ENCODE measurements around the gene EPHB4. TPM values are rescaled to one million over a fixed set of nuclear protein-coding genes. Genes with fewer than 3 reads are reported as not detected.

The EPHB4 gene
- total RNA-seq, 1 donor from 2014 or later = 49.1 TPM

DNA sequence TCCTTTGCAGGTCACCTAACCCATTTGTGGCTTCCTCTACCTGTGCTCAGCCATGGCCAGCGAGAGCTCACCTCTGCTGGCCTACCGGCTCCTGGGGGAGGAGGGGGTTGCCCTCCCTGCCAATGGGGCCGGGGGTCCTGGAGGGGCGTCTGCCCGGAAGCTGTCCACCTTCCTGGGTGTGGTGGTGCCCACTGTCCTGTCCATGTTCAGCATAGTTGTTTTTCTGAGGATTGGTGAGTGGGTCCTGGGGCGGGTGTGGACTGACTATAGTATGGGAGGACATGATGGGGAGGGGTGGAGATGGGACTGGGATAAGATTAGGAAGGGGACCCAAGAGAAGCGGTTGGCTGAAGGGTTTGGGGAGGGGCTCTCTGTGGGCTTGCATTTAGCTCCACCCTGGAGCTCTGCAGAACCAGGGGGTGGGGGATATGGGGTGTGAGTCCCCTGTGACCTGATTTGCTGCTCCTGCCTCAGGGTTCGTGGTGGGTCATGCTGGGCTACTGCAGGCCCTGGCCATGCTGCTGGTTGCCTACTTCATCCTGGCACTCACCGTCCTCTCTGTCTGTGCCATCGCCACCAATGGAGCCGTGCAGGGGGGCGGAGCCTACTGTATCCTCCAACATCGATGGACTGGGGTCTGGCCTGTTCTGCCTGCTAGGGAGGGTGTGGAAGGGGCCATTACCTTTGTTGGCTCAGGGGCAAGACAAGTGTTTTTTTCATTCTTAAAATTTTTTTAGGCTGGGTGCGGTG, 27.0 kb upstream of the EPHB4 start:
- DNase-seq = no peak

DNA sequence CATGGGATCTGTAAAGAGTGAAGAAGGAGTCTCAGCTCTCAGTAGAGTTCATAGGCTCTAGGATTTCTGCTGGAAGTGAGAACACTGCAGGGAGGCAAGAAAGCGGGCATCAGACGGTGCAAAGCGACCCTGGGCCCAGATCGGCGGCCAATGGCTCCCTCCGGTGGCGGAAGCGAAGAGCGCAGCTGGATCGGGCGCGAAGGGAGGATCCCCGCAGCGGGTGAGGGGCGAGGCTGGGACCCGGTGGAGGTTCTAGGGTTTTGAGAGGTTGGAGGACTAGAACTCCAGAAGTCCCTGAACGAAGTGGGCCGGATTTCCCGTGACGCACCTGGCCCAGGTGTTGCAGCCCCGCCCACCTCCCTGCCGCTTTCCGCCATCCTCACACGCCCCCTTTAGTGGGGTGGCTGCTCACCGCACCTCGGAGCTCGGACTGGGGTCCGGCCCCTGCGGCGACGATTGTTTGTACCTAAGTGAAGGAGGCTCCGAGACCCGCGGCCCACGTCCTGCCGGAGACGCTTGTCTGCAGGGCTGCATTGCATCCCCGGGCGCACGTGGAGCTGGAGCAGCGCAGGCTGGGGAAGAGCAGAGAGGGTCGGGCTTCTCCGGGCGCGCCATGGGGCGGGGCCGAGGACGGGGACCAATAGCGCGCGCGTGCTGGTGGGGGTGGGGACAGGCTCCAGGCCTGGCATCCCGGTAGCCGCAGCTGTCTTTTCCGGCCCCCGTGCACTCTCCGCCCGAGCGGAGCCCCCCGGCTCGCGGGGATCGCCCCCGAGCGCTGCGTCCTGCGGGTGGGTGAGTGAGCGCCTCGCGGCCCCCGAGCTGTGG, 24.9 kb upstream of the EPHB4 start, which contains the start of gene SLC12A9:
SLC12A9 (plus strand) TSS at position 666 of the 825 bp plus-strand sequence. CDS start 1,485 bp downstream, outside the sequence.
- DNase-seq = peak; percentile 97

DNA sequence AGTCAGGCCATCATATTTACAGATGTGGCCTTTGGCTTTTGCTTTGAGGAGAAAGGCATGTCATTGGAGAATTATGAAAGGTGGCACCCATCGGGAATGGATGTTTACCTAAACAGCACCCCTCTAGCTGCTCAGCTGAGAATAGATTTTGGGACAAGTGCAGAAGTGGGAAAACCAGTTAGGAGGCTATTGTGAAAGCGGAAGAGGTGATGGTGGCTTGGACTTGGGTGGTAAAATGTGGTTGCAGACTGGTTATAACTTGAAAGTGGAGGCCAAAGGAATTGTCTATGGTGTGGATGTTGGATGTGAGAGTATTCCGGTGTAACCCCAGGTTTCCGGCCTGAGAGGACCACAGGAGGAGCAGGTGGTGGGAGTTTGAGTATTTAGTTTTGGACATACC, 20.0 kb upstream of the EPHB4 start:
- DNase-seq = no peak

DNA sequence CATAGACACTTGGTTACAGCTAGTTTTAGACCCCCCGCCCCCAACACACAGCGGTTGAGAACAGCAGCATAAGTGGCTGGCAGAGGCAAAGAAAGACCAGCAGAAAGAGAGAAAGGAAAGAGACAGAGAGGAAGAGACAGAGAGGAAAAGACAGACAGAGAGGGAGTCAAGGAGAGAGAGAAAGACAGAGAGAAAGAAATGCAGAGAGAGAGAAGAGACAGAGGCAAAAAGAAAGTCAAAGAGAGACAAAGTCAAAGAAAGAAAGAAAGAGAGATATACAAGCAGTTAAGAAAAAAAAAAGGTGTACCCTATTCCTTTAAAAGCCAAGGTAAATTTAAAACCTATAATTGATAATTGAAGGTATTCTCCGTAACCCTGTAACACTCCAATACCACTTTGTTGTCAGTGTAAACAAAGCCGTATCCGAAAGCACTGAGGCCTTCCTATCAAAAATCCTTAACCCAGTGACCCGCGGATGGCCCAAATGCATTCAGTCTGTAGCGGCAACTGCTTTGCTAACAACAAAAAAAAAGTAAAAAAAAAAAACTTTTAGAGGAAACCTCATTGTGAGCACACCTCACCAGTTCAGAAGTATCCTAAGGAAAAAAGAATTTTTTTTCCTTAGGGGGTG, 13.3 kb upstream of the EPHB4 start:
- no peak for DNase-seq

DNA sequence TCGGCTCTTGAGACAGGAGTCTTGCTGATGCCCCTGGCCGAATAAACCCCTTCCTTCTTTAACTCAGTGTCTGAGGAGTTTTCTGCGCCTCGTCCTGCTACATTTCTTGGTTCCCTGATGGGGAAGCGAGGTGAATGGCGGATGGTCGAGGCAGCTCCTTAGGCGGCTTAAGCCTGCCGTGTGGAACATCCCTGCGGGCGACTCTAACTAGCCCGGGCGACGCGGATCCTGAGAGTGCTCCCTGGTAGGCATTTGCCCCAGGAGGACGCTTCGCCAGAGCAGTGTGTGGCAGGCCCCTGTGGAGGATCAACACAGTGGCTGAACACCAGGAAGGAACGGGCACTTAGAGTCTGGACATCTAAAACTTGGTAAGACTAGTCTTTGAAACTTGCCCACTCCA, 12.0 kb upstream of the EPHB4 start:
- no peak for DNase-seq

DNA sequence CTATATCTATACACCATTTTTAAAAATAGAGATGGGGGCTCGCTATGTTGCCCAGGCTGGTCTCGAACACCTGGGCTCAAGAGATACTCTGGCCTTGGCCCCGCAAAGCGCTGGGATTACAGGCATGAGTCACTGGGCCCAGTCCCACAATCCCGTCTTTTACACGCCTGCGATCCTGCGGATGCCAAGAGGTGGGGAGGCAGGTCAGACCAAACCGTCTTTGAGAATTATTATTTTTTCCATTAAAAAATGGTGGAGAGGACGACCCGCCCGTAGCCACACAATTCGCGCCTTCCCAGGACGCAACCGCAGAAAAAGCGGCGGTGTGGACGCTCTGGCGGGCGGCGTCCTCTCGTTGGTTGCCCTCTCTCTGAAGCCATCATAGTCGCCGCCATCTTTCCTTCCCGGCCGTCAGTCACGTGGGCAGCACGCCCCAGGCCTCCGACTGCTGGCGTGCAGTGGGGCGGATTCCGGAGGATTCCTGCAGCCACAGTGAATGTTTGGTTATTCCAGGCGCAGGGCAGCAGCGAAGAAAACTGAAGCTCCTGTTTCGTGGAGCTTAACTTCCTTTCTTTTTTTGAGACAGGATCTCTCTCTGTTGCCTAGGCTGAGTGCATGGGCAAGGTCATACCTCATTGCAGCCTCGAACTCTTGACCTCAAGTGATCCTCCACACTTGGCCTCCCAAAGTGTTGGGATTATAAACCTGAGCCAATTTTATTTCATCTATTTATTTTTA, 9.9 kb upstream of the EPHB4 start:
- DNase-seq = peak; percentile 97

DNA sequence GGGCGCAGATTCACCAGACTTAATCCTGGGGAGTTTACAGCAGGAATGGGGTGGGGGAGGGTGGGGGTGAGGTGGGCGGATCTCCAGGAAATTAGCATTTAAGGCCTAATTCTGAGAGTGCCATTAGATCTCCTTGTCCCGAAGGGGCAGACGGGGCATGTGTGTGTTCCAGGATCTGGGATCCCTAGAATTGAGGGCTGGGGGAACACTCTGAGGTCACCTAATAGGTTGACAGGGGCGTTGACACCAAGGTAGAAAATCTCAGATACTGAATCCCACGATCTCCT, 9.4 kb upstream of the EPHB4 start:
- no peak for DNase-seq

DNA sequence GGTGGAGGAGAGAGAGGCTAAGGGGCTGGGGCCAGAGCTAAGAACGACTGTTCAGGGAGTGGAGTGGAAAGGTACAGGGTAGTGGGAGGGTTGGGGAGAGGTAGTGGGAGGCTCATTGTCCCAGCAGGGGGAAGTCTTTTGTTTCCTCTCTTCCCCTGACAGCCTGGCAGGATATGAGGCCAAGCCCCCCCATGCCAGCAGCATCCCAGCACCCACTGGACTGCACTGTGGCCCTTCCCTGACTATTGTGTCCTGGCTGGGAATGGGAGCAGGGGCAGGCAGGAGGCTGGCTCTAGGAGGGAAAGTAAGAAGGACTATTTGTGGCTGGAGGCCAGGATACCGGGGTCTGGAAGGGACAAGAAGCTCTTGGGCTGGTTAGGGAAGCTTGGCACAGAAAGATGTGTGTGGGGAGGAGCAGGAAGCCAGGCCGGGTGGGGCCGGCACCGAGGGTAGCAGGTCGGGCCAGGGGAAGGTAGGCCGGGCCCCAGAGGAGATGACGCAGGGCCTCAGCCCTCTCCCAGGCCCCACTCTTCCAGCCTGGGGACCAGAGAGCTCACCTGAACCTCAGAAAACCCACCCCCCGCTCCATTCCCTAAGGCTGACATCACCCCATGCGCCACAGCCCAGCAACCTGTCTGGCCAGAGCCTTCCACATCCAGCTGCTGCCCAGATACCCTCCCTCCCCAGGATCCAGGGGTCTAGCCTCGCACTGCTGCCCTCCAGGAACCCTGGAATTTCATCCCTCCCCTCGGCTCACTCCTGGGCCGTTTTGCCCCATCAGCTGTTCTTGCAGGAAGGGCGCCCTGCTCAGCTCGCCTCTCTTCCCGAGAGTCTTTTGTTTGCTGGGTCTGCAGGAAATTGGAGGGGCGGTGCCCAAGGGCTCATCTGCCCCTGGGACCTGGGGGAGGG, 8.8 kb upstream of the EPHB4 start:
- peak; percentile 64 for DNase-seq

DNA sequence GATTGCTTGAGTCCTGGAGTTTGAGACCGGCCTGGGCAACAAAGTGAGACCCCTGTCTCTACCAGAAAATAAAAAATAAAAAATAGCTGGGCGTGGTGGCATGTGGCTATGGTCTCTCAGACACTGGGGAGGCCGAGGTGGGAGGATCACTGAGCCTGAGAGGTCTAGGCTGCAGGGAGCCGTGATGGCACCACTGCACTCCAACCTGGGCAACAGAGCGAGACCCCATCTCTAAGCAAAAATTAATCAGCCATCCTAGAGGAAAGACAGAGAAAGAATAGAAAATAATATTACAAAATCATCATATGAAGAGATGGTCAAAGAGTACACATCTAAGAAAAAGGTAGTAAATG, 4.9 kb upstream of the EPHB4 start:
- DNase-seq = no peak

DNA sequence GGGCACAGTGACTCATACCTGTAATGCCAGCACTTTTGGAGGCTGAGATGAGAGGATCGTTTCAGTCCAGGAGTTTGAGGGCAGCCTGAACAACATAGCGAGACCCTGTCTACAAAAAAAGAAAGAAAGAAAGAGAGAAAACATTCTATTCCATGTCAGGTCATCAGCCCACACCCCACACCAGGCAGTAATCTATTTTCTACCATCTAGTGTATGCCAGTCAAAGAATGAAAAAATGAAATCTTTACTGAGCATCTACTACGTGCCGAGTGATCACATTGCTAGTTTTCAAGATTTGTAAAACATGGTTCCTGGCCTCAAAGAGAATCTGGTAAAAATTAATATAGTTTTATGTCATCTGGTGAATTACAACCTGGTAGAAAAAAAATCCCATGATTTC, 3.1 kb upstream of the EPHB4 start:
- no peak for DNase-seq

DNA sequence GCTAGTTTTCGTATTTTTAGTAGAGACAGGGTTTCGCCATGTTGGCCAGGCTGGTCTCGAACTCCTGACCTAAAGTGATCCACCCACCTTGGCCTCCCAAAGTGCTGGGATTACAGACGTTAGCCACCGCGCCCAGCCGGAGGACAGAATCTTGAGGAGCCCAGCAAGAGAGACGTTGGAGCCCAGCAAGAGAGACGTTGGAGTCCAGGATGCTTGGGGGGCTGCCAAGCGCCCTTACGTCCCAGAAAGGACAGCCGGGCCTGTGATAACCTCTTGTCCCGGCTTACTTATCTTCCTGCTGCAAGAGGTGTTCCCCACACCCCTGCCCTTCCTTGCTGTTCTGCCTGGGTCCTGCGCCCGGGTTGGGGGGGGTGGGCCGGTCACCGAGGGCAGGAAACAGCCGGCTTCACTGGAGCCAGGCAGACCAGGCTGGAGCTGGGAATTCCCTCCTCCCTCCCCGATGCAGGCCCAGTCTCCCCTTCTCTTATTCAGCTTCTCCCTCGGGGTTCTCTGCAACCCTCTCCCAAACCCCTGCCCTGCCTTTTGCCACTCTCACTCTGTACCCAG, 1.9 kb upstream of the EPHB4 start:
- peak; percentile 2 for DNase-seq

DNA sequence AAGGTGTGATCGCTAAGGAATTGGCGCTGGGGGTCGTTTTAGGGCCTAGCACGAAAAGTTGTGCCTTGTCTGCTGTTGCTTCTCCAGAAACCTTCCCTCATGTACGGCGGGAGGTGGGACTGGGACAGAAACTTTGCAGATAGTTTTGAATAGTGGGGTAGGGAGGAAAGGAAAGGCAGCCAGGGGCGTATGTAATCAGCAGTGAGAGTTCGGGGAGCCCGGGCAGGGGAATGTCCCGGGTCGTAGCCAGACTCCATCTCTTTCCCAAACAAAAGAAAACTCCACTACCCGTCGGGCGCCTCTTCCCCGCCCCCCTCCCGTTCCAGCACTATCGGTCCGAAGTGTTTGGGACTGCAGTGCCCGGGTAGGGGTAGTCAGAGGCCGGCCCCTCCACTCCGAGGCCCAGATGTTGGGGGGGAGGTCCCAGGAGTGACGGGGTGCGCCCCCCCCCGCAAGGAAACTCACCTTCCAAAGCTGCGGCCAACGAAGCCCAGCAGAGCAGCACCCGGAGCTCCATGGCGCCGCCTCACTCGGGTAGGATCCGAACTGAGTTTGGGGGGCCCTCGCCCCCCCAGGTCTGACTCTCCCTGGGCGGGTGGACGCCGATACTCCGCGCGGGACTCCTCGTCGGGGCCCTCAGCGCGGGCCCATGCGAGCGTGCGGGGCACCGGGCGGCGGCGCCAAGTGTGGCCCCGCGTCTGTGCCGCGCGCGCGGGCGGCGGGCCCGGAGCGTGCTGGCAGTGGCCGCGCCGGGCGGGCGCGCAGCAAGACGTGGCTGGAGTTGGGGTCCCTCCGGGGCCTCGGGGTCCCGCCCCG, 601 bp downstream of the EPHB4 start:
- peak; percentile 40 for DNase-seq

DNA sequence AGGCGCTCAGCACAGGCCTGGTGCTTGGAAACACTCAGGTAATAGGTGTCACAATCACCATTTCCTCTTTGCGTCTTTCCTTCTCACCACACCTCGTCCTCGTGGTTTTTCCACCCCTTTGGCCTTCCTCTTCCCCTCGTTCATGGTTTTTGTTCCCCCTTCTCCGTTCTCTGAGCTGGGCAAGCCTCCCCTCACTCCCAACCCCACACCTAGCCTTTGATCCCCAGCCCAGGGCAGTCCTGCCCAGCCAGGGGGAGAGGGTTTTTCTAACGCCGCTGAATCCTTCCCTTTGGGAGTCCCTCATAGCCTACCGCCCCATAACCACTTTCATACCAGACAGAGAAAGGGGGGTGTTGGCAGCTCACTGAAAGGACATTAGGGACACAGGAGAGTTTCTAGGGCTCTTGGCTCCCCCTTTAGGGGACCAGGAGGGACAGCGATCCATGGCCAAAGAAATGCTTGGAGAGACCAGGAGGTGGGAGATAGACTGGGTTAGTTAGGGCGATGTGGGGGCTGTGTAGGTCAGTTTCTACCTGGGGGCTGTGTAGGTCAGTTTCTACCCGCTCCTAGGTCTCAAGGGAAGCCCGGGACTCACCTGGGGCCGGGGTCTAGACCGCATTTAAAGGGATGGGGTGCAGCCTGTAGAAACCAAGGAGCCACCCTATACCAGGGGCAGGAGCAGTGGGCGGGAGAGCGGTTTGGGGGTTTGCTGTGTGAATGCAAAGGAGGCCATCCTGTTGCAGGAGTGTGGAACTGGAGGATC, 1.4 kb downstream of the EPHB4 start:
- DNase-seq = peak; percentile 73

DNA sequence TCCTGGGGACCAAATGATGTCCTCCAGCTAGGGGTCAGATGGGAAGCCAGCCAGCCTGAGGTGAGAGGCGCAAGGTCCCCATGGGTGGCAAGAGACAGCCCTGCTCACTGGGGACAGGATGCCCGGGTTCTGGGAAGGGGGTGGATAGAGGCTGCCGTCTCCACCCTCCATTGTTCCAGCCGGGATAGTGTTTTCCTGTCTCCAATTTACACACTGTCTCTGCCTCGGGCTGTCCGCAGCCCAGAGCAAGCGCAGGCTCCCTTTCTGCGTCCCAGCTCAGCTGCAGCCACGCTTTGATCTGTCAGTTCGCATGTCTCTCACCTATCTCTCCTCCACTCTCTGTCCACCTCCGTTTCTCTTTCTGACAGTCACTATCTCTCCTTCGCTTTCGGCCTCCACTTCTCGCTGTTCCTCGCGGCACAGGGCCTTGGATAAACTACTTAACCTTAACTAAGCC, 2.1 kb downstream of the EPHB4 start:
- DNase-seq = peak; percentile 30

DNA sequence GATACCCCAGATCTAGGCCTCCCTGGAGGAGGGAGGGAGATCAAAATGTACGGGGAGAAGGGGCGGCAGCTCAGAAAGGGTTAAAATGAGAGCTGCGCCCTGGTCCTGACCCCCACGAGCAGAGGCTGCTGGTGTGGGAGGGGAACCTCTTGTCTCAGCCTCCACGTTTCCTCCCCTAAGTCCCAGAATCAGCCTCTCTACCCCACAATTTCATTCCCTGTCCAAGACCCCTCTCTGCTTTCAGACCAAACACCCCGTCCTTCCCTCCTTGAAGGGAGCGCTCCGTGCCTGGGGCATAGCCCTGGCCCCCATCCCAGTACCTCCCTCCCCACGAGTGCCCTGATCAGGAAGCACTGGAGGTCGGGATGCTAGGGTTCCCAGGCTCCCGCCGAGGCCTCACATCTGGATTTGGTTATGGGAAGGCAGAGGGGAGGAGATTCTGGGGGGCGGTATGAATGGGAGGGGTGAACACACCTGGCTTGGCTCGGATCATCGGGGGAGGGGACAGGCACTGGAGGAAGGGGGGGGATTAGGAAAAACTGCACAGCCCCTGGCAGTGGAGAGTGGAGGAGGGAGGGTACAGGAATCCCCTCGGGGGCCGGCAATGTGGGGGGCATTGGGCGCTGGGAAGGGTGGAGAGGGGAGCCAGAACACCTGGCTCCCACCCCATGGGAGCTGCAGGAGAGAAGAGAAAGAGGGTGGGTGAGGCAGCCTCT, 2.7 kb downstream of the EPHB4 start:
- peak; percentile 48 for DNase-seq

DNA sequence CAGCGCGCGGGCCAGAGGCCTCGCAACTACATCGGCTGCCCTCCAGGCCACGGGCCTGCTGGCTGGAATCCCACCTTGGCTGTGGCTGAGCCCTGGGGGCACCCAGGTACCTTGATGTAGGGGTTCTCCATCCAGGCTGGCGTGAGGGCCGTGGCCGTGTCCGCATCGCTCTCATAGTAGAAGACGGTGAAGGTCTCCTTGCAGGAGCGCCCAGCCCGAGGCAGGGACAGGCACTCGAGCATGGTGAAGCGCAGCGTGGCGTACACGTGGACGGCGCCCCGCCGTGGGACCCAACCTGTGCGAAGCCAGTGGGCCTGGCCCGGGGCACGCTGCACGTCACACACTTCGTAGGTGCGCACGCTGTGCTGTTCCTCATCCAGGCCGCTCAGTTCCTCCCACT, 3.8 kb downstream of the EPHB4 start:
- no peak for DNase-seq

DNA sequence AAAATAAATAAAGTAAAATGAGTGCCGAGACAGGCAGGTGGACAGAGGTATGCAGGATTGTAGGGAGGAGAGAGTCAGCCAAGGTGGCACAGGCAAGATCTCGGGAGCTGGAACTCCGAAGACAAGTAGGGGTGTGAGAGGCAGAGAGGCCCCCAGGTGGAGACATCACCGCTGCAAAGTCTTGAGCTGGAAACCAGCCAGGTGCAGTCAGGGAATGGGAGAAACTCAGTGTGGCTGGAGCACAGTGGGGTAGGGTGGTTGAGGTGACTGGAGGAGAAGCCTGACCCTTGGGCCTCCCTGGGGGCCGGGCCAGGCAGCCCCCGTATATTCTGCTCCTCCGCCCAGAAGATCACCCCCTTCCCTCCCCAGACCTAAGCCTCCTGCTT, 4.2 kb downstream of the EPHB4 start:
- DNase-seq = no peak

DNA sequence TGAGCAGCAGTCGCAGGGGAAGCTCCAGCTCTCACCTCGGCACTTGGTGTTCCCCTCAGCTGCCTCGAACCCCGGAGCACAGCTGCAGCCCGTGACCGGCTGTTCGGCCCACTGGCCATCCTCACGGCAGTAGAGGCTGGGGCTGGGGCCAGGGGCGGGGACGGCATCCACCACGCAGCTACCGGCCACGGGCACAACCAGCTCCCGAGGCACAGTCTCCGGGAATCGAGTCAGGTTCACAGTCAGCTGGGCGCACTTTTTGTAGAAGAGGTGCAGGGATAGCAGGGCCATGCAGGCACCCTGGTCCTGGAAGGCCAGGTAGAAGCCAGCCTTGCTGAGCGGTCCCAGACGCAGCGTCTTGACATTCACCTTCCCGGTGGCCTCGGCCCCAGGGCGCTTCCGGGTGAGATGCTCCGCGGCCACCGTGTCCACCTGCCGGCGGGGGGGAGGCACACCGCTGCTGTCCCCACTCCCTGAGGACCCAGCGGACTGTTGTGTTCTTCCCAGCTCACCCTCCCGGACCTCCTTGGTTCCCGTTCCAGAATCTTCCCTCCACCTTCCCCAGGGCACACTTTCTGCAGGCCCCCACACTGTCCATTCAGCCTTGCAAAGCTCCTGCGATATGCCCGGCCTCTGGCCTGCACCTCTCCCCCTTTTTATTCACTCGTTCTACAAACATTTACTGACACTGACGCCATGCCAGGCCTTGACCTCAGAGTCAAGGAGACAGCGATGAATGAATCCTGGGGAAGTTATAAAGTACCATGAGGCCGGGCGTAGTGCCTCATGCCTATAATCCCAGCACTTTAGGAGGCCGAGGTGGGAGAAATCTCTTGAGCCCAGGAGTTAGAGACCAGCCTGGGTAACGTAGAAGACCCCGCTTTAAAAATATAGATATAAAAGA, 4.8 kb downstream of the EPHB4 start:
- no peak for DNase-seq
